Measurements from ENCODE around the gene C10orf105. TPM values are rescaled to one million over a fixed set of nuclear protein-coding genes. Genes with fewer than 3 reads are reported as not detected.

C10orf105 gene
- total RNA-seq, 1 experiment from 2014 or later = not detected

GRCh38 chr10:71749396-71749795, 29.8 kb upstream of the C10orf105 start:
- Mint-ChIP-seq H3K4me1 (ENCODE audit: low read depth, unreplicated experiment) (peaks cover 21% of the 10 kb centered on the region), H3K4me3 (ENCODE audit: low read depth, unreplicated experiment) (no peak overlapping the region), H3K9me3 (ENCODE audit: low read depth, unreplicated experiment) (no peaks in the 10 kb centered on the region), H3K27me3 (ENCODE audit: unreplicated experiment) (no peaks in the 10 kb centered on the region), H3K36me3 (ENCODE audit: insufficient read depth, unreplicated experiment) (peaks cover 30% of the 10 kb centered on the region), H3K27ac (ENCODE audit: unreplicated experiment) (no peak overlapping the region)
- TF ChIP-seq, protein P1, sequence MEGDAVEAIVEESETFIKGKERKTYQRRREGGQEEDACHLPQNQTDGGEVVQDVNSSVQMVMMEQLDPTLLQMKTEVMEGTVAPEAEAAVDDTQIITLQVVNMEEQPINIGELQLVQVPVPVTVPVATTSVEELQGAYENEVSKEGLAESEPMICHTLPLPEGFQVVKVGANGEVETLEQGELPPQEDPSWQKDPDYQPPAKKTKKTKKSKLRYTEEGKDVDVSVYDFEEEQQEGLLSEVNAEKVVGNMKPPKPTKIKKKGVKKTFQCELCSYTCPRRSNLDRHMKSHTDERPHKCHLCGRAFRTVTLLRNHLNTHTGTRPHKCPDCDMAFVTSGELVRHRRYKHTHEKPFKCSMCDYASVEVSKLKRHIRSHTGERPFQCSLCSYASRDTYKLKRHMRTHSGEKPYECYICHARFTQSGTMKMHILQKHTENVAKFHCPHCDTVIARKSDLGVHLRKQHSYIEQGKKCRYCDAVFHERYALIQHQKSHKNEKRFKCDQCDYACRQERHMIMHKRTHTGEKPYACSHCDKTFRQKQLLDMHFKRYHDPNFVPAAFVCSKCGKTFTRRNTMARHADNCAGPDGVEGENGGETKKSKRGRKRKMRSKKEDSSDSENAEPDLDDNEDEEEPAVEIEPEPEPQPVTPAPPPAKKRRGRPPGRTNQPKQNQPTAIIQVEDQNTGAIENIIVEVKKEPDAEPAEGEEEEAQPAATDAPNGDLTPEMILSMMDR (IDR thresholded peaks at IDR 0.05; ENCODE audit: unreplicated experiment) = no peak
- intact Hi-C loops (cut with micrococcal nuclease; ENCODE audit: unreplicated experiment) = no loop called here
- DNase-seq = no peak
- no TSS peak for BruUV-seq (replicated peaks)
- CTCF ChIA-PET = interaction anchor here (0.7 to 0.9 kb wide), 2 partner anchors 14 to 62 kb away, joined by 3 read pairs; no protein-coding TSS in a partner anchor

DNA sequence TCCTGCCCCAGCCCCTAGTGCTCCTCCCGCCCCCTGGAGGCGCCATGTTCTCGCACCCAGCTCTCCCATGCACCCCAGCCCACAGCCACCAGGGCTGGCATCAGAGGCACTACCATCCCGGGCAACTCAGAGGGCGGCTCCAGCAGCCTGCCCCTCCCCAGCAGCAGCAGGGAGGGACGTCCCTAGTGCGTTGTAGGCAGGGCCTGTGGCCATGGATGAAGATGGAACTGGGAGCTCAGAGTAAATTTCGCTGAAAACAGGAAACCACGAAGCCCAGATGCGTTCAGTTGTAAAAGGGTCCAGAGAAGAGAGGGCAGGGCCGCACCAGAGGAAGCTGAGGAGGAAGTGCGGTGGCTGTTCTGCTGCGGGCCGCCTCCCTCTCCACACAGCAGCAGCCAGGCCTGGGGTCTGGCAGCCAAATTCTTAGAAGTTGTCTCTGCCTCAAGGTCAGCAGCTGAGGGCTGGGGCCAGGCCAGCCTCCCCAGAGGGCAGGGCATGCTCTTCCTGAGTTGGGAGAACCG, 29.2 kb upstream of the C10orf105 start:
- intact Hi-C loops (cut with micrococcal nuclease; ENCODE audit: unreplicated experiment) = no loop called here
- CTCF ChIA-PET = interaction anchor here (0.7 to 0.9 kb wide), 2 partner anchors 13 to 63 kb away, joined by 3 read pairs; no protein-coding TSS in a partner anchor
- H3K27me3 Mint-ChIP-seq (ENCODE audit: unreplicated experiment) = no peaks in the 10 kb centered on the region
- no peaks in the 10 kb centered on the region for H3K9me3 Mint-ChIP-seq (ENCODE audit: low read depth, unreplicated experiment)
- TF ChIP-seq, protein P1 (IDR thresholded peaks at IDR 0.05; ENCODE audit: unreplicated experiment) = no peak
- no peak overlapping the region for H3K4me3 Mint-ChIP-seq (ENCODE audit: low read depth, unreplicated experiment)
- no peak overlapping the region for H3K27ac Mint-ChIP-seq (ENCODE audit: unreplicated experiment)
- H3K4me1 Mint-ChIP-seq (ENCODE audit: low read depth, unreplicated experiment) = peaks cover 21% of the 10 kb centered on the region
- DNase-seq = no peak
- peaks cover 30% of the 10 kb centered on the region for H3K36me3 Mint-ChIP-seq (ENCODE audit: insufficient read depth, unreplicated experiment)
- BruUV-seq (replicated peaks) = no TSS peak

GRCh38 chr10:71747551-71748523, 28.3 kb upstream of the C10orf105 start:
- H3K27ac Mint-ChIP-seq (ENCODE audit: unreplicated experiment) = peak overlapping the region; percentile 8
- H3K36me3 Mint-ChIP-seq (ENCODE audit: insufficient read depth, unreplicated experiment) = peaks cover 30% of the 10 kb centered on the region
- intact Hi-C loops (cut with micrococcal nuclease; ENCODE audit: unreplicated experiment) = no loop called here
- H3K4me1 Mint-ChIP-seq (ENCODE audit: low read depth, unreplicated experiment) = peaks cover 26% of the 10 kb centered on the region
- no TSS peak for BruUV-seq (replicated peaks)
- TF ChIP-seq, protein P1 (IDR thresholded peaks at IDR 0.05; ENCODE audit: unreplicated experiment) = no peak
- H3K27me3 Mint-ChIP-seq (ENCODE audit: unreplicated experiment) = no peaks in the 10 kb centered on the region
- CTCF ChIA-PET = interaction anchor here (0.8 to 1.9 kb wide), 3 partner anchors 17 to 586 kb away, joined by 3 to 4 read pairs (median 3); no protein-coding TSS in a partner anchor
- DNase-seq = no peak
- no peaks in the 10 kb centered on the region for H3K9me3 Mint-ChIP-seq (ENCODE audit: low read depth, unreplicated experiment)
- no peak overlapping the region for H3K4me3 Mint-ChIP-seq (ENCODE audit: low read depth, unreplicated experiment)

- H3K9me3 Mint-ChIP-seq (ENCODE audit: low read depth, unreplicated experiment) = no peaks in the 10 kb centered on the region
- H3K36me3 Mint-ChIP-seq (ENCODE audit: insufficient read depth, unreplicated experiment) = peaks cover 24% of the 10 kb centered on the region
- DNase-seq = no peak
- H3K4me3 Mint-ChIP-seq (ENCODE audit: low read depth, unreplicated experiment) = no peak overlapping the region
- intact Hi-C loops (cut with micrococcal nuclease; ENCODE audit: unreplicated experiment) = no loop called here
- peak overlapping the region; percentile 8 for H3K27ac Mint-ChIP-seq (ENCODE audit: unreplicated experiment)
- peaks cover 34% of the 10 kb centered on the region for H3K4me1 Mint-ChIP-seq (ENCODE audit: low read depth, unreplicated experiment)
- no peaks in the 10 kb centered on the region for H3K27me3 Mint-ChIP-seq (ENCODE audit: unreplicated experiment)
- TF ChIP-seq, protein P1 (IDR thresholded peaks at IDR 0.05; ENCODE audit: unreplicated experiment) = no peak
- BruUV-seq (replicated peaks) = no TSS peak
- CTCF ChIA-PET = interaction anchor here (0.8 to 1.9 kb wide), 2 partner anchors 18 to 586 kb away, joined by 3 to 4 read pairs; no protein-coding TSS in a partner anchor
These were observed 27.5 kb upstream of the C10orf105 start for GRCh38 chr10:71747039-71747531.

Measured in Calu3 (cell line).